Transverse colon (tissue), 3 donors: Measurements from ENCODE around the gene TRPM3.

Experiments used
- CTCF ChIP-seq, 5 experiments: fragments of 200-600 bp in 3 of 5; fragments of 450-650 bp in 2 of 5; sonication (generic) in 3 of 5; IDR thresholded peaks; 1 replicate in 2 of 5; 2 replicates in 3 of 5; pipeline ENCODE4 v1.5.1; 2016 to 2017; ENCODE audit warnings: antibody characterized with exemption in 5 of 5, inconsistent platforms in 3 of 5, mild to moderate bottlenecking in 2 of 5, moderate library complexity in 1 of 5
- POLR2A ChIP-seq: fragments of 450-650 bp; IDR thresholded peaks from one replicate; pipeline ENCODE4 v1.6.1; 2016; ENCODE audit warnings: antibody characterized with exemption, mild to moderate bottlenecking, moderate library complexity

GRCh38 chr9:70603020-70603411, 518.4 kb downstream of the TRPM3 start:
- TF ChIP-seq POLR2A (no peak), CTCF (IDR thresholded peaks at IDR 0.05) (no peak)
